GDM1 (cell line): ENCODE data around the gene ATP6V0E2.
"Not testable (repeated sequence)": the region's sequence is repeated elsewhere in the genome, so short reads cannot be mapped to it uniquely, and the experiment has no call there.

Experiments
- DNase-seq: peaks from one replicate; lab custom pipeline; 2025; lab: John Stamatoyannopoulos, UW

ATP6V0E2 gene

DNA sequence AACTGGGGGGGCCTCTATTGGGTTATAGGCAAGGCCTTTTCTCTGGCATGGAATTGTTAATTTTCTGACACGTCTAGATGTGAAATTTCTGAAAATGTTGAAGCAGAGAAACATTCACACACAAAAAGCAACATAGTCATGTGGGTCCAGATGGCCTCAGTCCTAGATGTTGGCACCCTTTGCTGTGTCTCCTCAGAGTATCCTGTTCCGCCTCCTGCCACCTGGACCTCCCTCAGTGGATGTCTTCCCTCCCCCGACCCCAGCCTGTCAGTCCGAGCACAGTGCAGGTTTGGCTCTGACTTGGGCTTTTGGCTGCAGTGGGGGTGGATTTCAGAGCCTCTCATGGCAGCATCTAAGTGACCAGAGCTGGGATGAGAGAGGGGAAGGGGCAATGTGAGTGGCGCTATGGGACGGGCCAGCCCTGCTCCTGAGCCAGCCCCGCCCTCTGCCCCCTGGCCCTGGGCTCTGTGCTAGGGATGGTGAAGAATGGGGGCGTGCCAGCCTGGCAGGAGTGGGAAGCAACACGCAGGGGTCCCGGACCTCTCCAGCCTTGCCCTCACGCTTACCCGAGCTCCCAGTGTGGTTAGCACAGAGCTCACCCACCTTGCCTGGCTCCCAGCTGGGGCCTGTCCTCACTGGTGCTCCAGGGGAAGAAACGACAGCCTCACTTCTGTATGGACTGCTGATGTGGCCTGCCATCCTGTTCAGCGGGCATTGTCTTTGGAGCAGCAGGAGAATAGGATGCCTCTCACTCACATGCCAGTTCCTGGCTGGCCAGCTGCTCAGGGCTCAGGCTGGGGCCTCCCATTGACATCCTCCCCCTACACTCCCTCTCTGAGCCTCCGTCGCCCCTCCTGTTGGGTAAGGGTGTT, 6.2 kb downstream of the ATP6V0E2 start:
- DNase-seq = no peak

DNA sequence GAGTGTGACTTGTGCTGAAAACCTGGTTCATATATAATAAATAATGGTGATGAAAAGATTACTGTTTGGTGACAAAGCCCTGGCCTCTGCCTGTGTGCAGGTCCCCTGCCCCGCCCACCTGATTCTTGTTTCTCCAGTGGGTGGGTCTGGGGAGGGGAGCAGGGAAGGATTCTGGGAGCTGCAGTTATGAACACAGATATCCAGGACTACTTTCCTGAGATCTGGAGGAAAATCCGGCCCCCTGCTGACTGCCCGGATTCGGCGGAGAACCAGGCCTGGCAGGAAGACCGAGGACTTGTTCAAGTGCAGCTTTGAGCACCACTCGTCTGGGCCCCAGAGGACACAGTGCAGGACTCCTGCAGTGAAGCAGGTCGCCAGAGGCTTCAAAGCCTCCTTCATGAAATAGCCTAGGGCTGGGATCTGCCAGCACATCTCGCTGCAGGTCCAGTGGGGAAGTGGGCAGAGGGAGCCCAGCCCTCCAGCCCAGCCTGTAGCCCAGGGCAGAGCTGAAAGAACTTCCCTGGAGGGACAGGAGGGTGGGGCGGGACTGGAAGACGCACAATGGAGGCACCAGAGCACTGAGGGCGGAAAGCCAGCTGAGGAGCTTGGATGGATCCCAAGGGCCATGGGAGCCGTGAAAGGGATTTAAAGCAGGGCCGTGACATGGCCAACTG, 7.0 kb downstream of the ATP6V0E2 start:
- DNase-seq = no peak

DNA sequence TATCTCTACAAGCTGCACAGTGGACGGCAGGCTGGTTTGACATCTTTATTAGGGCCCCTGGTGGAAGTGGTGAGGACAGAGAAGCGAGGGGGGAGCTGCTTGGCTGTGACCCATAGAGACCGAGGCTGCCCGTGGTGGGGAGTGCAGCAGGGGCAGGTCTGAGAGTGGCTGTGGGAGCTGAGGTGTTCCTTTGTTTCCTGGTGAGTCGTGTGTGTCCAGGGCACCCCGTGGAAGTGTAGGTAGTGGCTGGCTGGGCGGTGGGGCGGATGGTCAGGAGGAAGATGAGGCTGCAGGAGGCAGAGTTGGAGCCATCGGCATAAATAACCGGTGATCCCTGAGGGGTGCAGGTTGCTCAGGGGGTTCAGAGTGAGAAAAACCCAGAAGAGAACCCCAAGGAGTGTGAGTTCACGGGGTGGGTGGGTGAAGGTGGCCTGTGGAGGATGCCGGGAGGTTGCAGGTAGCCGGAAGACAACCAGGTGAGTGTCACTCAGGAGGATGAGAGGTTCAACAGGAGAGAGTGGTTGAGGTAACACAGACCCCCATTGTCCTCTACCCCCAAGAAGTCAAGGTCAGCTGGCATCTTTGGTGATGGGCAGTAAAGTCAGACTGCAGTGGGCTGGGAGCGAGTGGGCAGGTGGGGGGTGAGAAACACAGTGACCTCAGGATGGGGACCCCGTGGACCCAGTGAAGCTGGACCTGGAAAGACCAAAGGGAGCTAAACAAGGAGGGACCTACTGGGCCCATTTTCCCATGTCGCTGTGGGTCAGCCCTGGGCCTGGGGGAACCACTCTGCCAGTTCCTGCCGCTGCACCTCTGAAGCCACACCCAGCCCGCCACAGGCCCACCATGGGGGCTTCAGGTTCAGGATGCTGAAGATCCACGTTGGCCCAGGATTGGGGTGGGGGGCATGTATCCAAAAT, 7.8 kb downstream of the ATP6V0E2 start:
- DNase-seq = no peak

DNA sequence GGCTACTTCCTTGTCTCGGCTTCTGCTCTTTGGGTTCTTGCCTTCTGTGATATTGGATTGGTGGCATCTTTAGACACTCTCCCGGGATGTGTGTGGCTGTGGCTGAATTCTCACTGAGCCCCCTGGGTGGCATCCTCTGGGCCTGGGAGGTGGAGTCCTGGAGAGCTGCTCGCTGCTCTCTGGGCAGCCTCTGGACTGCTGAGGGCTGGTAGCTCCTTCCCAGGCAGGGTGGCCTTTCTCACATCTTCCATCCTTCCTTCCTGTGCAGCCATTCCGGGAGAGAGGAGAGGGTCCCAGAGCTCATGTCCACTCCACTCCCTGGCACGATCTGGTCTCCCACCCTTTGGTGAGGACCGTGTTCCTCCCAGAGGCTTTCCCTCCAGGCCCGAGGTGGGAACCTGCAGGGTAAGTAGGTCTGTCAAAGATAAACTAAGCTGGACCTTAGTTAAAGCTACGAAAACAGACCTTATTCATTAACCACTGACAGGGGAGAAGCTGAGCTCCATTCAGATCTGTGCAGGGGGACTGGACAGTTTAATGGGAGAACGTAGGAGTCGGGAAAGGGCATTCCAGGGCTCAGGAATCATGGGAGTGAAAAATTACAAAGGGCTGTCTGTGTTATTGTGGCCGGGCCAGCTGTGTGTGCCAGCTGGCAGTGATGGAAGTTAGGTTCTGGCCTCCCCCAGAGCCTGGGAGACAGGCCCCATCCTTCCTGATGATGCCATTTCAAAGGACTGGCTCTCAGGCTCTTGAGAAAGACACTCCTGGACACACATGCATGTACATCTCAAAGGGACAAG, 8.7 kb downstream of the ATP6V0E2 start:
- no peak for DNase-seq

DNA sequence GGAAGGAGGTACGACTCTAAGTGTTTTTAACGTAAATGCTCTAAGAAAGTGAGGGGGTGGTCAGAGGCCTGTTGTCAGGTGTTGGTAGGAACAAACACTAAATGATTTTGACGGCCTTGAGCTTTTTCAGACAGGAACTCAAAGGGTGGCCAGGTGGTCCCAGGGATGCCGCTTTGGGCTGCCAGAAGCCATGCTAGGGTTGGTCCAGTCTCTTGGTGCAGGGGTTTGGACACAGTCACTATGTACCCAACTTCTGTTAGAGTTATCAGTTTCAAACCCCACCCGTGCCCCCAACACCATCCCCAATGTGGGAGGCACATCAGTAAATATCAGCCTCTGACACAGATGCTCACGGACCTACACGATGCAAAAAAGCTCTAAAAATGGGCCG, 9.3 kb downstream of the ATP6V0E2 start:
- DNase-seq = no peak

DNA sequence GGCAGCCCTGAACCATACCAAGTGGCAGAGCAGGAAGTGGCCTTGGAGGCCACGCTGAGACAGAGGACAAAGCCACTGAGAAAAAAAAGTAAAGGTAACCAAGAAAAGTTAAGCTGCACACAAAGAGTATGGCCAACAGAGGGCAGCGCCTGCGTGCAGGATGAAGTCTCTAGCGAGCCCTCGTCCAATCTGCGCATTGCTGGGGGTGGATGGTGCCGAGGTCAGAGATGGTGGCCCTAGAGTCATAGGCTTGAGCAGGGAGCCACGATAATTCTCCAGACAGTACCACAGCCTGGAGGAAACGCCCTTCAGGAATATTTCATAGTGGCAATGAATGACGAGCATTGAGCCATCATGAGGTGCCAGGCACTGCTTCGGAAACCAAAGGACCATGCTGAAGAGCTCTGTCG, 9.7 kb downstream of the ATP6V0E2 start:
- peak; percentile 25 for DNase-seq

DNA sequence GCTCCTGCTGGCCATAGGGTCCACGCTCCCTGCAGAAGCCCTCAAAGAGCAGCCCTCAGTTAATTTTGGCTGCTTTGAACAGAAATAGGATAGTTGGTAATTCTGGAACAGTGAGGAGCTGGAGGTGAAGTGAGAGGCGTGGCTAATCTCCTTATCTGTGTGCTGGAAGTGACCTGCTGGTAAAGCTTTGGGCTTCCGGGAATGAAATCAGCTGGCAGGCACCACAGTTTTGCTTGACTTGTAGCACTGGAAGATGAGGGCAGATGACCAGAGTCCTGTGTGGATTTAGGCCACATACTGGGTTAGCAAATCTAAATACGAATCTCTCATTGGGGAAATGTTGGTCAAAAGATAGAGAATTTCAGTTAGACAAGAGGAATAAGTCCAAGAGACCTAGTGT, 10.2 kb downstream of the ATP6V0E2 start:
- DNase-seq = no peak

DNA sequence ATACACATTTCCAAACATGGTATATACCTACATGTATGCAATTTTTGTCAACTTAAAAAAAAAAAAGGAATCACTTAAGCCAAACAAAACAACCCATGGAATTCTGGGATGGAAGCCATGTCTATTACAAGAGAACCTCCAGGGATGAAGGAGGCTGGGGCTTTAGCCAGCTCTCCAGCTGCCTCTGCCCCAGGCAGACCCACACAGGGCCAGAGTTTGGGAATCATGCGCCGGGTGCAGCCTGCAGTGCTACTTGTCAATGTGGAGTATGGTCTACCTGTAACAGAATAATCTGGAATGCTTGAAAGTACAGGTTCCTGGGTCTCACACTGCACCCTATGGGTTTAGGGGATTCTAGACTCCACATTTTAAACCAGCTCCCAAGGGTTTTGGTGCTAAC, 10.8 kb downstream of the ATP6V0E2 start:
- DNase-seq = no peak

DNA sequence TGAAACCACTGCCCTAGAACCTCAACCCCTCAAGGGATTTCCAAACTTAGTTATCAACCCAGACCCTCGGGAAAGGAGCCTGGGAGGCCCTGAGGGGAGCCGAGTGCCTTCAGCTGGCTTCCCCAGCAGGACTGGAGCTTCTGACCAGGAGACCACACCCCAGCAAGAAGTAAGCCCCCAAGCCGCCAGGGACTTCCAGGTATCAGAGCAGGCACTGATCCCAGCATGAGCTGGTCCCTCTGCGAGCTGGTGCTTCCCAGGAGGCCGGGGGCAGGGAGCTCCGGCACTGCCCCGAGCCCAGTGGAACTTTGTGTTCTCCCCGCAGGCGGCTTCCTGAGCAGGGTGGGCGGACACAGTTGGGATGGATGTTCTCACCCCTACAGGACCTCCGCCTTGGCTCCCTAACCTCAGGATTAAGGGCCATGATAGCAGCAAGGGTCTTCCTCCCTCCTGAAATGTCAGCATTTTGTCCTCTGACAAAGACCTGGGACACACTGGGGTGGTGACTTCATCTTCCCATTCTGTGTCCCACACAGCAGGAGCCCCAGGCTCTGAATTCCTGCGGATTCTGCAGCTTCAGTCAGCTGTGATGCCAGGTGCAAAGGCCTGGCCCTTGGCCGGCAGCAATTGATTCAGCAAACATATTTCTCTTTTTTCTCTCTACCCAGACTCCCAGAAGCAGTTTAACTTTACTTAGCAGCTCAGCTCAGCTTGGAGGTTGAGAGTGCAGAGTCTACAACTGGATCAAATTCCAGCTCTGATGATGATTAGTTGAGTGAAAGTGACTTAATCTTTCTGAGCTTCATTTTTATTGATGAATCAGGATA, 11.6 kb downstream of the ATP6V0E2 start:
- no peak for DNase-seq

DNA sequence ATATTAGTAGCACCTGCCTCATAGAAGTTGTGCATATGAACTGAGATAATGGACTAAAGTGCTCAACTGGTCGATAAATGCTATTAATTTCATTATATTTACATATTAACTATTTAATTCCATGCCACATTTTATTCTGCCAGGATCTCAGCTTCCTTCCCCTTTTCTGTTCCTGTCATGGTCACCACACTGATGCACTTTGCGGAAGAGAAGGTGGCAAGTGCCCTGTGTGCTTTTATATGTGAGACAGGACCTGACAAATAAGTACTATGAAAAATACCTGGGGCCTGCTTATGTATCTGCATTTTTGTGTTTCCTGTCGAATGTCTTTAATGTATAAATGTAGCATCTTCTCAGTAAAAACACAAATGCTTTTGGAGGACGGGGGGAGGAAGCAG, 12.2 kb downstream of the ATP6V0E2 start:
- DNase-seq = peak; percentile 5

DNA sequence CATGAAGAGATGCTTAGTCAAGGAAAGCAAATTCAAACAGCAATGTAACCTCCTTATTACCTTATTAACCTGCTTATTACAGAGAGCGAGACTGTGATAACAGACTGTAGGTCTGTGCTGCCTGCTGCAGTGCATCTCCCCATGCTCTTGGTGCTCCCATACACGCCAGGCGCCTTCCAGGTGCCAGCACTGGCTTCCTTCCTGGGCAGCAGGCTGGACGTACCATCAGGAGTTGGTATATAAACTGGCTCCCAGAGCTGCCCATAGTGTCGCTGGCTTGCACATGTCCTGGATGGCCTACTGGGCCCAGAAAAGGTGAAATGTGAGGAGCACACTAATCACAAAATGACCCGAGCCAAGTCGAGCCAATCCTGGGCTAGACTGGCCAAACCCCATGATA, 13.5 kb downstream of the ATP6V0E2 start:
- DNase-seq = no peak

DNA sequence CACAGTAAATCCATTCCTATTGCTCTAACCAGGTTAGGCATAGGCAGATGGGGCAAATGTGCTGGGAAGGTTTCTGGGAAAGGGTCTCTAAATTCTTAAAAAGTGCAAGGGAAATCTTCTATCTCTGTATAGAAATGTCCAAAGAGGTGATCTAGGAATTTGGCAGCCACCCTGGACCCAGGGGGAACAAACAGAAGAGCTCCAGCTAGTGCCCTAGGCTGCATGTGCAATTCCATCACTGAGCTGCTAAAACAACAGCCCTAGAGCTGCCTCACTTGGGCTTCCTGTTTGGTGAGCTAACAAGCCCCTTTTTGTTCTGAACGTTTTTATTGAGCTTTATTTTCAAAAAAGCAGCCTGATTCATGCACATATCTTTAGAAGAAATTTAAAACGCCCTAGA, 16.9 kb downstream of the ATP6V0E2 start:
- not testable (repeated sequence) for DNase-seq

DNA sequence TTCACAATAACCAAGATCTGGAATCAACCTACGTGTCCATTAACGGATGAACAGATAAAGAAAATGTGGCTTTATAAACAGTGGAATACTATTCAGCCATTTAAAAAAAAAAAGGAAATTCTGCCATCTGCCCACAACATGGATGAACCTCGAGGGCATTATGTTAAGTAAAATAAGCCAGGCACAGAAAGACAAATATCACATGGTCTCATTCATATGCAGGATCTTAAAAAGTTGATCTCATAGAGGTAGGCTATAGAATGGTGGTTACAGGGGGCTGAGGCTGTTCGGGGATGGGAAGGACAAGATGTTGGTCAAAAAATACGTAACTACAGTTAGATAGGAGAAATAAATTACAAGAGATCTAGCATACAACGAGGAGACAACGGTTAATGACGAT, 21.2 kb downstream of the ATP6V0E2 start:
- not testable (repeated sequence) for DNase-seq

DNA sequence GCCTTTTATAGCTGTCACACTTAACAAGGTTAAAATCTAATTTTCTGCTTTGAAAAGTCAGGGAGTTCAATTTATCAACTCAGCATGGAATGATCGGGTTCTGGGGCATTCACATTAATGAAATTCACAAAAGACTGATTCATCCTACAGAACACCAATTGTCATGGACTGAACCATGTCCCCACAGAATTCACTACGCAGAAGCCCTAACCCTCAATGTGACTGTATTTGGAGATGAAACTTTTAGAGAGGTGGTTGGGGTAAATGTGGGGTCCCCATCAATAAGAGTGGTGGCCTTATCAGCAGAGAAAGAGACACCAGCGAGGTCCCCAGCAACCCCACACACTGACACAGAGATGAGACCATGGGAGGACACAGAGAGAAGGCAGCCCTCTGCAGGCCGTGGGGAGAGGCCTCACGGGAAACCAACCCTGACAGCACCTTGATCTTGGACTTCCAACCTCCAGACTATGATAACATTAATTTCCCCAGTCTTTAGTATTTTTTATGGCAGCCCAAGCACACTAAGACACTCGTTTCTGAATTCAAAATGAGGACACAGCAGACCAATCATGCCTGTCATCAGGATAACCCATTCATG, 34.1 kb downstream of the ATP6V0E2 start:
- DNase-seq = not testable (repeated sequence)

DNA sequence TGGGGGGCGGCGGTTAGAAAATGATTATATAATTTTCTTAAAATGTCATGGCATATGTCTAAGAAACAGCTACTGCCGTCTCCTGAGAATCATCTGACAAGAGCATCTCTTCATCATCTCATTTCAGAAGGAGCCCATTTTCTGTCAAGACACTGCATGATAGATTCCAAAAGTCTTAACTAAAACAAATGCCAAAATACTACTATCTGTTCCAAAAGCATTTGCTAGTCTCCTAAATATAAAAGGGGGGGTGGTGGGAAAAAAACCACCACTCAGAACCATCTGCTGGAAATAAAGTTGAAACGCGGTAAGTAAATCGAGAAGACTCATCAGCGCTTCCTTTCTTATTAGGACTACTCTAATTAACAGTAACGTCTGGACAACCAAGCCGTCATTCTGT, 36.5 kb downstream of the ATP6V0E2 start:
- DNase-seq = not testable (repeated sequence)

DNA sequence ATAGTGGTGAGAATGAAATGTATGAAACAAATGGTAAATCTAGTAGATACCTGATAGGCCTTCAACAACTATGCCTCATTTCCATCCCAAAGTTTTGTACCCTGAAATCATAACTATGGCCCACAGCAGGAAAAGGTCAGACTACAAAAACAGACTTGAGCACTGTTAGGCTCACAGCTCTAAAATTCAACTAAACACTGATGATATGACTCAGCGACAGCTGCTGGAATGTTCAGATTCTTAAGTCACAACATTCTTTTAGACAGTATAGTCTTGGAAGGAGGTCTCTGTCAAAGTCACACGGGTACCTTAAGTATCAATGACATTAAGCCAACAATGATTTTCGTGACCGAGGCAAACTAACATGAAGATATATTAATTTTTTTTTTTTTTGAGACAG, 38.4 kb downstream of the ATP6V0E2 start:
- not testable (repeated sequence) for DNase-seq

DNA sequence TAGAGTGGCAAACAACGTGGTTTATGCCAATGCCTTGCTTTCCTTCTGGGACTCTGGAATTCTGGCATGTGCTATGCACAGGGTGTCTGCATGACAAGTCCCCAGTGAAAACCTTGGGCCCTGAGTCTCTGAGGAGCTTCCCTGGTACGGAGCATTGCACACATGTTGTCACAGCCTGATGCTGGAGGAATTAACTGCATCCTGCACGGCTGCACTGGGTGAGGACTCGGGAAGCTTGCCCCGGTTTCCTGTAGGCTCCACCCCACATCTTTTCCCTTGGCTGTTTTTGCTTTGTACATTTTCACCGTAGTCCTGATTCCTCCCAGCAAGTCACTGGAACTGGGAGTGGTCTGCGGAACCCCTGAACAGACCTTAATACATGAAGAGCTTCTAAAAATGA, 52.6 kb downstream of the ATP6V0E2 start:
- not testable (repeated sequence) for DNase-seq
